GM18858 (cell line): Measurements from ENCODE around the gene ZSCAN20.

Experiments used
- ATAC-seq: cut with Tn5 transposase; IDR thresholded peaks from one replicate; pipeline ENCODE4 v1.9.1; 2021; ENCODE audit not compliant: unreplicated experiment

ZSCAN20 gene

DNA sequence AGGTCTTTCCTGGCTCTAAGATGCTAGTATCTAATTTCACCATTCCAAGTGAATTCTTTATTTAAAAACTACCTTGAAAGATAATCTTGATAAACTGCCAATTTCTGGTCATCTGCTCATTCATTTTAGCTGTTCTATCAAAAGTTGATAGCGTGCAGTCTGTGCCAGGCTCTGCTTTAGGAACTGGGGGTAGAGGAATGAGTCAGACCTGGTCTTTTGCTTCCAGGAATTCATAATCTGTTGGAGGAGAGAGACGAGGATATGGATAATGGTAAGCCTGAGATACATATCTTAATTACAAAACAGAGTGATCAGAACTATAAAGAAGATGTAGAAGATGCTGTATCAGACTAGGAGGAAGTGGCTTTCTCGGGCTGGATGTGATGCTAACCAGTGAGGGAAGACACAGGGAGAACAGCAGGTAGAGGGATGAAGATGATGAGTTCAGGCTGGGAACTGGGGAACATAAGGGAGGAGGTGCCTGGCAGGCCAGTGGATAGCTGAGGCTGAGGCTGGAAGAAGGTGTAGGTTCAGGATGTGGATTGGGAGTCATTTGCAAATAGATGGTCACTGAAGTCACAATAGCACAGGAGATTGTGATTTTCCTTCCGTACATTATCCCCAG lies 29.3 kb upstream of the ZSCAN20 start:
- ATAC-seq, result no peak

DNA sequence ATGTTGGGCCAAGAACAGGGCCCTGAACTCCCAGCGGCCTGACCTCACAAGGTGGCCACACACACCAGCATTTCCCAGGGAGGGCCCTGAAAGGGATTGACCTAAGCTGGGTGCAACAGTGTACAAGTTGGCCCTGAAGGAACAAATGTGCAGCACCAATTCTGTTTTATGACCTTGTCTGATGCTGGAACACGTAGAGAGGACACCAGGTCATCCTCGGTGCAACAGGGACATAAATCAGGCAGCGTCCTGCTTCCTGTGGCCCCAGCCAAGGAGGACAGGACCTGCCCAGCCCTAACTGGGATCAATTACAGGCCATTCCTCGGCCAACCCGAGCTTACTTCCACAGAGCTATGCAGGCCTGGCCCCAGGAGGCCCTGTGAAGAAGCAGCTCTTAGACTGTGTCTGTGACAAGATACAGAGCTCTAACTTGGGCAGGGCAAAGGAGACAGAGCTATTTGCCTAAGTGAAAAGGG lies 28.7 kb upstream of the ZSCAN20 start:
- no peak for ATAC-seq

DNA sequence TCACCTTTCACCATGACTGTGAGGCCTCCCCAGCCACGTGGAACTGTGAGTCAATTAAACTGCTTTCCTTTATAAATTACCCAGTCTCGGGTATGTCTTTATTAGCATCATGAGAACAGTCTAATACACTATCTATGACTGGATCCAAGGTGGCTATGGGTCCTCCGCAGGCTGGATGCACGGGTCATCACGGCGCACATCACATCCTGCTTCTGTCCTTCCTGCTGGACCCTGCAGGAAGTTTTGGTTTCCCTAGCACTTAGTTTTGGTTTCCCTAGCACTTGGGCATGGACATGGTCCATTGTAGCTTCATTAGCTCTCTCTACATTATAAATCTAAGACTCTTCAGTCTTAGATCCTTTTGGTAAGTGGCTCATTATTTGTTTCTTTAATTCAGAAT lies 27.3 kb upstream of the ZSCAN20 start:
- no peak for ATAC-seq

DNA sequence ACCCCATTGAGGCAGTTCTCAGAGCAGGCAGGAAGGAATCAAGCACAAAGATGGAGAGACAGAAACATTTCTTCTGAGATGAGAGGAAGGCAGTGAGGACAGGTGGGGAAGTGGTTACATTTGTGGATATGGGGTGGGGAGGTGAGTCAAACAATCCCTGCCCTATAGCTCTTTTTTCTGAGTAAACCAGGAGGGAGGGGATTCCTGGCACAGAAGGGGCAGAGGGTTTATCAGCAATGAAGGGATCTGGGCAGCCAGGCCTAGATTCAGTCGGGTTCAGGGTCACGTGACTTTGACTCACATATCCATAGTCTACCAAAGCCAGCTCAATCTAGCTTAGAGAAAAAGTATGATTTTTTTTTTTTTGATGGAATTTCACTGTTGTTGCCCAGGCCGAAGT lies 25.9 kb upstream of the ZSCAN20 start:
- ATAC-seq, result no peak

DNA sequence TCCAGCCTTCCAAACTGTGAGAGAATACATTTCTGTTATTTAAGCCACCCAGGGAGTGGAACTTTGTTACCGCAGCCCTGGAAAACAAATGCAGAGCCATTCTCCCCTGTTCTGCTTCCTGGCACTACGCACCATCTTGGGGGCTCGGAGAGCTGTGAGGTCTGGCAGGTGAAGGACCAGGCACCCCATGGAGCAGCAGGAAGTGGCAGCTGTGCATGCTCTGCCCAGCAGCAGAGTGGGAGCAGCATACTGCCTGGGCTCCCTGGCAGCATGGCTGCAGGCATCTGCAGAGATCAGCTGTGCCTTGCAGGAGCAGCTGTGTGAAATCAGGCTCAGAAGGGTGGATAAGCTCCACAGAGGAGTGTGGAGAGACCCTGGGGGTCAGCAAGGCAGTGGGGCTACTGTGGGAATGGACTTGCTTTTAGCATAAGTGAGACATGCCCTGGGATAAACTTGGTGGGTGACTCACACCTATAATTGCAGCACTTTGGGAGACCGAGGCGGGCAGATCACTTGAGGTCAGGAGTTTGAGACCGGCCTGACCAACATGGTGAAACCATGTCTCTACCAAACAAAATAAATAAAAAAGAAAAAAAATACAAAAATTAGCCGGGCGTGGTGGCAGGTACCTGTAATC lies 17.7 kb upstream of the ZSCAN20 start:
- ATAC-seq, result no peak

DNA sequence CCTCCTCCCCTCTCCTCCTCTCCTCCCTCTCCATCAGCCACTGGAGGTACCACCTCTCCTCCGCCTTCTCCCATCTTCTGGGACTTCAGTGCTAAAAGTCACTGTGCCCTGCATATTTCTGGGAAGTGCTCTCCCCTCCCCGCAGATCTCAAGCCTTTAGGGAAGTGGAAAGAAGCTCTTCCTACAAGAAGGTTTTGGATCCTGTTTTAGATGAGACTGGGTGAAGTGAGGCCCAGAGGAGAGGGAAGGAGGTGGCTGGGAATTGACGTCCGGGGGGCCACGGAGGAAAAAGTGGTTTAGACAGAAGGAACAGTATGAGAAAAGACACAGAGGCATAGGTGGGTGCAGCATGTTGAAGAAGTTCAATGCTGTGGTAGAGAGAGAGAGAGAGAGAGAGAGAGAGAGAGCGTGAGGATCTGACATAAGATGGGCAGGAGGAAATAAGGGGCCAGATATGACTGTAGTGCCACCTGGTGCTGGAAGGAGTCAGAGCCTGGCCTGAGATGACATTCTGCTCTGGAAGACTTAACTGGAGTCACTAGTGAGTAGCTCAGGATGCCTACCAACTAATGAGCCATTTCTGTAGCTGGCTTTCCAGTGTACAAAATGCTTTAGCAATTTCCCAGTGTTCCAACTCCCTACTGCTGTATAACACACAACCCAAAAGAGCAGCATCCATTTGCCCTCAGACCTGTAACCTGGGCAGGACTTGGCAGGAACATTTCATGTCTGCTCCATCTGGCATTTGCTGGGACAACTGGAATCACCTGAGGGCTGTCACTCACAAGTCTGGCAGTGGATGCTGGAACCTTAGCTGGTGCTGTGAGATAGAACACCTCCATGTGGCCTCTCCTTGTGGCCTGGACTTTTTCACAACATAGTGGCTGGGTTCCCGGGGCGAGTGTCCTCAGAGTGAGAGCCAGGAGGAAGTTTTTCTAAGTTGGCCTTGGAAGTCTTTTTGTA lies 16.6 kb upstream of the ZSCAN20 start:
- ATAC-seq, result no peak

DNA sequence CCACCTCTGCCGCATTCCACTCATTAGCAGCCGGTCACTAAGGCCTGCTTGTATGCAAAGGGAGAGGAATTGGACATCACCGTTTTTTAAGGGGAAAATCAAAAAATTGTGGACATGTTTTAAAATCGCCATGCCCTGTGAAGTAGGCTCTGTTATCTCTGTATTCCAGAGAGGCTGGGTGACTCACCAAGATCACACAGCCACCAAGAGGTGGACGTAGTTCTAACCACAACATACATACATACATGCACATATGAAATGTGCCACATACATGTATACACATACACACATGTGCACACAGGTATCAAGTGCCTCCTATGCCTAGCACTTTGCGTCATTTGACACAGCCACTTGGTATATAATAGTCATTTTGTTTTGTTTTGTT lies 16.0 kb upstream of the ZSCAN20 start:
- no peak for ATAC-seq

DNA sequence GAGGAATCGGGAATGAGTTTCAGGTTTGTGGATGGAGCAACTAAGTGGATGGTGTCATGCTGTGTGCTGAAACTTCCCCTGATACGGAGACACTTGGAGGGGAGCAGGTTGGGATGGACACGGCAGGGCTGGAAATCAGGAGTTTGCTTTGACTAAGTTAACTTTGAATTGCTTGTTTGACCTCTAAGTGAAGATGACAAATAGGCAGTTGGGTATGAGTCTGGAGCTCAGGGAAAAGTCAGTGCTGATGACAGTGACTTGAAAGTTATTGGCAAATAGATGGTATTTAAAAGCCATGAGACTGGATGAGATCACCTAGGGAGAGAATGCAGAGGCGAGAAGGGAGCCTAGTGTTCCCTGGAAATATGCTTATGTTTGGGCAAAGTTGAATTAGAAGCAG lies 12.8 kb upstream of the ZSCAN20 start:
- no peak for ATAC-seq

DNA sequence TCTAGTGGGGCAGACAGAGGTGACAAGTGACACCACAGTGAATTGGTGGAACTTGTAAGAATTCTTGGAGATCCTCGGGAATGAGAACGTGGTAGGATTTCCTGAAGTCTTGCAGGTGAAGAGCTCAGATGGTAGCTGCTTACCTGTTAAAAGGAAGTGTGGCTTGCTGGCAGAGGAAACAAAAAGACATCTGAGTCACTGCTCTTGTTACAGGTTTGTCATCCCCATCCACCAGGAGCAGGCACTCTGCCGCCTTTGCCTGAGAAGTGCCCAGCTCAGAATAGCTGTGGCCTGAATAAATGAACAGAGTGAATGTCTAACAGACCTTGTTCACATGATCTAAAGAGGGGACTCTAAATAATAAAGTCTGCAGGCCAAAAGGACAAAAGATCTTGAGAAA lies 12.3 kb upstream of the ZSCAN20 start:
- ATAC-seq, result no peak

DNA sequence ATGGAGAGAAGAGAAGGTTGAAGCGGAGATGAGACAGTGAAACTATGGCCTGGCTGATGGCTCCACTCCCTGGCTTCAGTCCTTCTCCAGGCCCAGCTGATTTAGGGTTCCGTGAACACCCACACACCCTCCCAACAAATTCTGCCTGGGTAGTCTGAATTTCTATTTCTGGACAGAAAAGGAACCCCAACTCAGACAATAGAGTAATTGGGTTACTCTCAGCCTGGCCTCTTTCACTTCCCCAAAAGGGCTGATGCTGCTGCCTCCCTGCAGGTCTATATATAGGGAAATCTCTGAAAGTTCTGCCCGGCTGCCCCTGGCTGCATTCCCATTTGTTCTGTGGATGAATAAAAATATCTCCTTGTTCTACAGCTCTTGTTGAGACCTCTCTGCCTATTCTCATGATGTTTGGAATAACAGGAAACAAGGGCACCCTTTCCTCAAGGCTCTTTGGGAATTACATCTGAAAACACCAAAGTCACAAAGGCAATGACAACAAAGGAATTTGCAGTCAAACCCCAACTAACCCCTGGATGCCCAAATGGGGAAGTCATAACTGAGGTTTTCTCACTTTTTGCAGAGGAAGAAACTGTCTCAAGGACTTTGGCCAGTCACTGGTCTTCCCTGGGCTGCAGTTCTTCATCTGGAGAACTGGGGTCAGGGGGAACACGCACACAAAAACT lies 11.4 kb upstream of the ZSCAN20 start:
- peak; percentile 62 for ATAC-seq

DNA sequence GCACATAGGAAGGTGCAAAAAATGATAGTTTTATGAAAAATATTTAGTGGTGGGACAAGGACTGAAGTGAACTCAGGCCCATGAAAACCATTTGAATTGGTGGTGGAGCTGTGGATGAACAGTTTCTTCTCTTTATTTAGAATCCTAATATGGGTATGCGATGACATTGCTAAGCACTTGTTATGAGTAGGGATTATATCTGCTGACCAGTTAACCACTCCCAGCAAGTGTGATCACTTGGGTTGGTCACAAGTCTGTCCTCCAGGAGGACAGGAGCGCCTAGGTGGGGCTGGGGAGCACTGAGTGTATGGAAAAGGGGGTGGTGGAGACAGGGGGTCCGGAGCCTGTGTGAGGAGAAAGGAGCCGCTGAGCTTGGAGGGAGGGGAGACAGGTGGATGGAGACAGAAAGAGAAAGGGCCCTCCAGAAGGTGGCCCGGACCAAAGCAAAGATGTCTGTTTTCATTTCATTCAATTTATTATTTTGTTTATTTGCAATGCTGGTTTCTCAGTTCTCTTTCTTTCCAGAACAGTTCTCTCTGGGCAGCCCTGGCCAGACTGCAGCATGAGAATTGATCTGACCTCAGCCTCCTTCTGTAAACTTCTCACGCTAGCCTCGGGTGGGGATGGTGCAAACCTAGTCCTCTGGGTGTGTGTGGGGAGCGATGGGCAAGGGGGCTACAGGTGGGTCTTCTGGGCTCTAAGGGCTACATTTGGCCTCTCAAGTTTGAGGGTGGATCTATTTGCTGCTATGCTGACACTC lies 9.9 kb upstream of the ZSCAN20 start:
- no peak for ATAC-seq

DNA sequence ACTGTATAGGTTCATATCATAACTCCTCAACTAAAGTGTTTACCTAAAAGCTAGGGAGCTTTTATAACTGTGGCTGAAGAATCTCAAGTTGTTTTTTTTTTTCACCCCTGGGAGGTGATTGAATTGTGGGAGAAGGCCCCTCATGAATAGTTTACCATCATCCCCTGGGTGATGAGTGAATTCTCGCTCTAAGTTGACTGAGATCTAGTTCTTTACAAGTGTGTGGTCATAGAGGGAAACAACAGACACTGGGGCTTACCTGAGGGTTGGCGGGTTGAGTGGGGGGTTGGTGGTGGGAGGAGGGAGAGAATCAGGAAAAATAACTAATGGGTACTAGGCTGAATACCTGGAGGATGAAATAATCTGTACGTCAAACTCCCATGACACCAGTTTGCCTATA lies 7.9 kb upstream of the ZSCAN20 start:
- no peak for ATAC-seq

DNA sequence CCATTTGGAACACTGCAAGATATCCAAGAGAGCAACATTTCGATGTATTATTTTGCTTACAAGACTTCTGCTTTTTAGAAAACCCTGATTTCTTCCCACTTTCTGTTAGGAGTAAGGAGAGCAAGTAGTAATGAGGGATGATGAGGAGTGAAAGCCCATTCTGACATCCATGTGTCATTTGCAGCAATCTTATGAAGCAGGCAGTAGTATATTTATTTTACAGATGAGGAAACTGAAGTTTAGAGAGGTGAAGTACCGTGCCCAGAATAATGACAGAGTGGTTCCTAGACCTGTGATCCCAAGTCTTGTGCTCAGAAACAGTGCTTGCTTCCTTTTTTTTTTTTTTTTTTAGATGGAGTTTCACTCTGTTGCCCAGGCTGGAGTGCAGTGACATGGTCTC lies 7.1 kb upstream of the ZSCAN20 start:
- ATAC-seq, result no peak

DNA sequence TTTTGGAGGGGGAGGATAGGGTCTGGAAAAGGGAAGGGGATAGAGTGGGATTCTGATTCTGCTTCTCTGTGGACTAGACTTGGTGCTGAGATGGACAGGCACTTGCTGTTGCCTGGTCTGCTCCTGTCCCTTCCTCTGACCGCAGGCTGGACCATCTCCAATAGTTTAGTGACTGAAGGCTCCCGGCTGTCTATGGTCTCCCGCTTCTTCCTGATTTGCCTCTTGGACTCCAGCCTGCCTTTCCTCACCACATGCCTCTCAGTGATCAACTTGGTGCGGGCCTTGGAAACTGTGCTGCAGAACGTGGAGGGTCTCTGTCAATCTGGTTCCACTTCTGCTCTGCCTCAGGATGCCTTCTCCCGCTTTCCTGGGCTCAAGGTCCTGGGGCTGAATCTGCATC lies 6.3 kb upstream of the ZSCAN20 start:
- no peak for ATAC-seq

DNA sequence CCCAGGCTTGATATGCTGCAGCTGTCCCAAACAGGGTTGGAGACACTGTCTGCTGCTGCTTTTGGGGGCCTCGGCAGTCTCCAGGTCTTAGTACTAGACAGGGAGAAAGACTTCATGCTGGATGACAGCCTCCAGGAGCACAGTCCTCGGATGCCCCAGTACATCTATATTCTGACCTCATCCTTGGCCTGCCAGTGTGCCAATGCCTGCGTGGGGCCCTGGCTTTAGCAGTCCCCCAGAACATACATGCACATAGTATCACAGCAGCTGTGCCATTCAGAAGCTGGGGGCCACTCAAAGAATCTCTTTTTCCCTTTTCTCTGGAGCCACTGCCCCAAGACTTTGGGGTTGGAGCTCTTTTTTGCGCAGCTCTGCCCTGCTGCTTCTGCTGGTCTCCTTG lies 4.4 kb upstream of the ZSCAN20 start:
- no peak for ATAC-seq

DNA sequence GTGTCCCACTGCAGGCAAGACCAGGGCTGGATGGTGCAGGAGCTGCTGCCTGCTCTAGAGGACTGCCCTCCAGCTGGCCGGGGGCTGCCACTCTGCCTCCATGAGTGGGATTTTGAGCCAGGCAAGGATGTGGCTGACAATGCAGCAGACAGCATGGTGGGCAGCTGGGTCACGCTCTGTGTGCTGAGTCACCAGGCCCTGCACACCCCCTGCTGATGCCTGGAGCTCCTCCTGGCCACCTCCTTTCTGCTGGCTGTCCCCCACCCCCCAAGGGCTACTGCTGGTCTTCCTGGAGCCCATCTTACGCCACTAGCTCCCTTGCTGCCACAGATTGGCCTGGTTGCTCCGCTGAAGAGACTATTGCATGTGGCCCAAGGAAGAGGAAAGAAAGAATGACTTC lies 3.9 kb upstream of the ZSCAN20 start:
- ATAC-seq, result no peak

DNA sequence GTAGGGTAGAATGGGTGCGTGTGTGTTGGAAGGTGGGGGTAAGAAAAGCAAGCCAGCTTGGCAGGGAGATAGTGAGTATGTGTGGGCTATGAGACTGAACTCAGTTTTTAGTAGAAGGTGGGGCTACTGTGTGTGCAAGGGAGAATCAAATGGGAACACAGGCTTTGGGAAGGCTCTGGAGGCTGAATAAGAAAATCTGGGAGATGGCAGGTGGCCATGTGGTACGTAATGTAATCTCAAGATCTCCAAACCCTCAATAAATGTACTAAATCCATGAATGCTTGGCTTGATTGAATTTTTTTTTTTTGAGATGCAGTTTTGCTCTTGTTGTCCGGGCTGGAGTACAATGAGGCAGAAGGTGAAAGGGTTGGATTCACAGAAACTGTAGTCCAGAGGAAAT lies 3.5 kb upstream of the ZSCAN20 start:
- no peak for ATAC-seq

DNA sequence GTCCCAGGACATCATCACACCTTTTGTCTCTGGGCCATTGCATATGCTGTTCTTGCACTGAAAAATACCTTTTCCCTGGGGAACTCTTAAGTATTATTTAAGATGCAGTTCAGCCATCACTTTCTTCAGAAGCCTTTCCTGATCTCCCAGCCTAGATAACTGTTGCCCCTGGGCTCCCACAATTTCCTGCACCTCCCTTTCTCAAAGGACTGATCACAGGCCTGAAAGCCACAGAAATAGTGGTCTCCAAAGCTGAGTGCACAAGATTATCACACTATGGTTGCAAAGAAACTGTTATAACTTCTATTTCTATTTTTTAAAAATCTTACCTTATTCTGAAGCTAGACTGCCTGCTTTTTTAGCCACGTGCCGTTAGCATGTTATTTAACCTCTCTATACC lies 2.8 kb upstream of the ZSCAN20 start:
- ATAC-seq, result no peak

DNA sequence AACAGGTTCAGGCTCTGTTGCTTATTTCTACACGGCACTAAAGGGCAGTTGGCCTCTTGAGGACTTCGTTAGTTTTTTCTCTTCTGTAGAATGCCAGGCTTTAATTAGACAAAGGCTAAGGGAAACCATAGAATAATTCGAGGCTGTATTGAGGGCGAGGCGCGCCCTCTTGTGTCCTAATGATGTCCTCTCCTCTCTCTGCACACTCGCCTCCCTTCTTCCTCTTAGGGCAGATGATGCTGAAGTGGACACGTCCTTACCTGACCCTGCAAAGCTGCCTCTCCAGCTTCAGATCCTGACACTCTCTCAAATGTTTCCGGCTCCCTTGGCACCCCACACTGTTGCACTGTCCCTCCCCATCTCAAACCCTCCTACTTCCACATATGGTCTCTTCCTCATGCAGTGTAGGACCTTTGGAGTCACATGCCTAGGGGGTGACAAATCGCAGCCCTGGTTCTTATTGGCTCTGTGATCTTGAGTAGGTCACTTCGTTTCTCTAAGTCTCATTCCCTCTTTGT lies 1.9 kb upstream of the ZSCAN20 start:
- no peak for ATAC-seq

DNA sequence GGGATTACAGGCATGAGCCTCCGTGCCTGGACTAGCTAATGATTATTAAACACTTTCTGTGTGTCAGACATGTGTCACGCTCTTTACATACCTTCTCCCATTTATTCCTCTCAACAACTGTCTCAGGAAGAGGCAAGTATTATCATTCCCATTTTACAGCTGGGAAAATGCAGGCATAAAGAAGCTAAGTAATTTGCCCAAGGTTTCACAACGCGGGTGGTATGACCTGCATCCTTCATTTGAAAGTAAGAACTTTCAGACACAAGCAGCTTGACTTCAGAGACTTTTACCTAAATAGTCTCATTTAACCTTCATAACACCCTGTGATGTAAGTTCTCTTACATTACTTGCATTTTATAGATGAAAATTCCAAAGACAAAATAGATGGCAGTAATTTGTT lies 1.0 kb upstream of the ZSCAN20 start:
- ATAC-seq, result no peak
